Measurements from ENCODE around the gene RNF103. TPM values are rescaled to one million over a fixed set of nuclear protein-coding genes. Genes with fewer than 3 reads are reported as not detected.

RNF103 gene
- total and polyA plus RNA-seq, 2 of the 13 experiments (the other 11 are each of a cell fraction or from before 2014, with no cell fraction given): 19.8 to 21.1 TPM

GRCh38 chr2:86632672-86633071 is 9.0 kb upstream of the RNF103 start (continued):
- TF ChIP-seq, protein P1, sequence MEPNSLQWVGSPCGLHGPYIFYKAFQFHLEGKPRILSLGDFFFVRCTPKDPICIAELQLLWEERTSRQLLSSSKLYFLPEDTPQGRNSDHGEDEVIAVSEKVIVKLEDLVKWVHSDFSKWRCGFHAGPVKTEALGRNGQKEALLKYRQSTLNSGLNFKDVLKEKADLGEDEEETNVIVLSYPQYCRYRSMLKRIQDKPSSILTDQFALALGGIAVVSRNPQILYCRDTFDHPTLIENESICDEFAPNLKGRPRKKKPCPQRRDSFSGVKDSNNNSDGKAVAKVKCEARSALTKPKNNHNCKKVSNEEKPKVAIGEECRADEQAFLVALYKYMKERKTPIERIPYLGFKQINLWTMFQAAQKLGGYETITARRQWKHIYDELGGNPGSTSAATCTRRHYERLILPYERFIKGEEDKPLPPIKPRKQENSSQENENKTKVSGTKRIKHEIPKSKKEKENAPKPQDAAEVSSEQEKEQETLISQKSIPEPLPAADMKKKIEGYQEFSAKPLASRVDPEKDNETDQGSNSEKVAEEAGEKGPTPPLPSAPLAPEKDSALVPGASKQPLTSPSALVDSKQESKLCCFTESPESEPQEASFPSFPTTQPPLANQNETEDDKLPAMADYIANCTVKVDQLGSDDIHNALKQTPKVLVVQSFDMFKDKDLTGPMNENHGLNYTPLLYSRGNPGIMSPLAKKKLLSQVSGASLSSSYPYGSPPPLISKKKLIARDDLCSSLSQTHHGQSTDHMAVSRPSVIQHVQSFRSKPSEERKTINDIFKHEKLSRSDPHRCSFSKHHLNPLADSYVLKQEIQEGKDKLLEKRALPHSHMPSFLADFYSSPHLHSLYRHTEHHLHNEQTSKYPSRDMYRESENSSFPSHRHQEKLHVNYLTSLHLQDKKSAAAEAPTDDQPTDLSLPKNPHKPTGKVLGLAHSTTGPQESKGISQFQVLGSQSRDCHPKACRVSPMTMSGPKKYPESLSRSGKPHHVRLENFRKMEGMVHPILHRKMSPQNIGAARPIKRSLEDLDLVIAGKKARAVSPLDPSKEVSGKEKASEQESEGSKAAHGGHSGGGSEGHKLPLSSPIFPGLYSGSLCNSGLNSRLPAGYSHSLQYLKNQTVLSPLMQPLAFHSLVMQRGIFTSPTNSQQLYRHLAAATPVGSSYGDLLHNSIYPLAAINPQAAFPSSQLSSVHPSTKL (CRISPR knock-in tag; IDR thresholded peaks at IDR 0.05): peak; percentile 78
- no peak for TF ChIP-seq HOXA9 (CRISPR knock-in tag; IDR thresholded peaks at IDR 0.05; ENCODE audit: borderline replicate concordance)
- TF ChIP-seq ATF6 (CRISPR knock-in tag; conservative IDR thresholded peaks at IDR 0.05): no peak
- no peak for TF ChIP-seq ZBTB21 (CRISPR knock-in tag; IDR thresholded peaks at IDR 0.05)
- TF ChIP-seq, protein P2, sequence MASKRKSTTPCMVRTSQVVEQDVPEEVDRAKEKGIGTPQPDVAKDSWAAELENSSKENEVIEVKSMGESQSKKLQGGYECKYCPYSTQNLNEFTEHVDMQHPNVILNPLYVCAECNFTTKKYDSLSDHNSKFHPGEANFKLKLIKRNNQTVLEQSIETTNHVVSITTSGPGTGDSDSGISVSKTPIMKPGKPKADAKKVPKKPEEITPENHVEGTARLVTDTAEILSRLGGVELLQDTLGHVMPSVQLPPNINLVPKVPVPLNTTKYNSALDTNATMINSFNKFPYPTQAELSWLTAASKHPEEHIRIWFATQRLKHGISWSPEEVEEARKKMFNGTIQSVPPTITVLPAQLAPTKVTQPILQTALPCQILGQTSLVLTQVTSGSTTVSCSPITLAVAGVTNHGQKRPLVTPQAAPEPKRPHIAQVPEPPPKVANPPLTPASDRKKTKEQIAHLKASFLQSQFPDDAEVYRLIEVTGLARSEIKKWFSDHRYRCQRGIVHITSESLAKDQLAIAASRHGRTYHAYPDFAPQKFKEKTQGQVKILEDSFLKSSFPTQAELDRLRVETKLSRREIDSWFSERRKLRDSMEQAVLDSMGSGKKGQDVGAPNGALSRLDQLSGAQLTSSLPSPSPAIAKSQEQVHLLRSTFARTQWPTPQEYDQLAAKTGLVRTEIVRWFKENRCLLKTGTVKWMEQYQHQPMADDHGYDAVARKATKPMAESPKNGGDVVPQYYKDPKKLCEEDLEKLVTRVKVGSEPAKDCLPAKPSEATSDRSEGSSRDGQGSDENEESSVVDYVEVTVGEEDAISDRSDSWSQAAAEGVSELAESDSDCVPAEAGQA (IDR thresholded peaks at IDR 0.05; ENCODE audit: low read depth): no peak
- TF ChIP-seq, protein P2 (CRISPR knock-in tag; IDR thresholded peaks at IDR 0.05; ENCODE audit: borderline replicate concordance): no peak
- no peak for TF ChIP-seq RXRA (CRISPR knock-in tag; IDR thresholded peaks at IDR 0.05)
- TF ChIP-seq ZNF766 (CRISPR knock-in tag; IDR thresholded peaks at IDR 0.05; ENCODE audit: borderline replicate concordance): no peak
- no peak for TF ChIP-seq NFATC3 (CRISPR knock-in tag; IDR thresholded peaks at IDR 0.05)
- no peak for TF ChIP-seq MED13 (CRISPR knock-in tag; IDR thresholded peaks at IDR 0.05)
- no peak for TF ChIP-seq NFYB (CRISPR knock-in tag; IDR thresholded peaks at IDR 0.05)
- TF ChIP-seq TMF1 (CRISPR knock-in tag; IDR thresholded peaks at IDR 0.05; ENCODE audit: low read depth): no peak
- no peak for TF ChIP-seq LCORL (IDR thresholded peaks at IDR 0.05)
- no peak; the same call in 1 of the 2 replicates for TF ChIP-seq LCORL (CRISPR knock-in tag; IDR thresholded peaks at IDR 0.05)
- TF ChIP-seq, protein P3, sequence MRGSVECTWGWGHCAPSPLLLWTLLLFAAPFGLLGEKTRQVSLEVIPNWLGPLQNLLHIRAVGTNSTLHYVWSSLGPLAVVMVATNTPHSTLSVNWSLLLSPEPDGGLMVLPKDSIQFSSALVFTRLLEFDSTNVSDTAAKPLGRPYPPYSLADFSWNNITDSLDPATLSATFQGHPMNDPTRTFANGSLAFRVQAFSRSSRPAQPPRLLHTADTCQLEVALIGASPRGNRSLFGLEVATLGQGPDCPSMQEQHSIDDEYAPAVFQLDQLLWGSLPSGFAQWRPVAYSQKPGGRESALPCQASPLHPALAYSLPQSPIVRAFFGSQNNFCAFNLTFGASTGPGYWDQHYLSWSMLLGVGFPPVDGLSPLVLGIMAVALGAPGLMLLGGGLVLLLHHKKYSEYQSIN (CRISPR knock-in tag; IDR thresholded peaks at IDR 0.05; ENCODE audit: borderline replicate concordance): no peak
- no peak for TF ChIP-seq ZNF253 (CRISPR knock-in tag; IDR thresholded peaks at IDR 0.05; ENCODE audit: borderline replicate concordance)
- no peak; the same call in 1 of the 2 replicates for TF ChIP-seq NCOA2 (CRISPR knock-in tag; IDR thresholded peaks at IDR 0.05)

Data from HepG2 (cell line).